ENCODE results near the gene ZIC2.

ZIC2 gene

DNA sequence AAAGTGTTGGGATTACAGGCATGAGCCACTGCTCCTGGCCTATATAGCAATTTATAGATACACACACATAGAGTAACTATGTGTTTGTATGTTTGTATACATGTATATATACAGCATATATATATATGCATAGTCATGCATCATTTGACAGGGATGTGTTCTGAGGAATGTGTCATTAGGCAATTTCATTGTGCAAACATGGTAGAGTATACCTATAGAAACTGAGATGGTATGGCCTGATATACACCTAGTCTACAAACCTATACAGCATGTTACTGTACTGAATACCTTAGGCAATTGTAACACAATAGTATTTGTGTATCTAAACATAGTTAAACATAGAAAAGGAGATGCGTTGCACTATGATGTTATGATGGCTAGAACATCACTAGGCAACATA, 54.4 kb downstream of the ZIC2 start:
- no peaks in the 10 kb centered on the region for H3K36me3 ChIP-seq (ENCODE audit: control insufficient read depth in 2 of 2, insufficient read depth in 1 of 2, low read length in 2 of 2)
- CTCF ChIA-PET, result interaction anchor here (1.4 kb wide), 1 partner anchor 379 kb away, joined by 4 read pairs; no protein-coding TSS in a partner anchor
- peaks cover 5% of the 10 kb centered on the region; the same call in 1 of the 2 replicates for H3K4me1 ChIP-seq (ENCODE audit: control insufficient read depth, insufficient read depth, low read length)
- H3K4me3 ChIP-seq (ENCODE audit: low read depth, low read length), result no peak overlapping the region
- no peak overlapping the region for H3K27ac ChIP-seq (ENCODE audit: extremely low read depth, low read depth, low read length)
- H3K9me3 ChIP-seq (ENCODE audit: control insufficient read depth, insufficient read depth, low read depth, low read length), result no peaks in the 10 kb centered on the region
- no peak for TF ChIP-seq ZNF600 (tag by site-specific recombination; IDR thresholded peaks at IDR 0.05)
- TF ChIP-seq, protein P1, sequence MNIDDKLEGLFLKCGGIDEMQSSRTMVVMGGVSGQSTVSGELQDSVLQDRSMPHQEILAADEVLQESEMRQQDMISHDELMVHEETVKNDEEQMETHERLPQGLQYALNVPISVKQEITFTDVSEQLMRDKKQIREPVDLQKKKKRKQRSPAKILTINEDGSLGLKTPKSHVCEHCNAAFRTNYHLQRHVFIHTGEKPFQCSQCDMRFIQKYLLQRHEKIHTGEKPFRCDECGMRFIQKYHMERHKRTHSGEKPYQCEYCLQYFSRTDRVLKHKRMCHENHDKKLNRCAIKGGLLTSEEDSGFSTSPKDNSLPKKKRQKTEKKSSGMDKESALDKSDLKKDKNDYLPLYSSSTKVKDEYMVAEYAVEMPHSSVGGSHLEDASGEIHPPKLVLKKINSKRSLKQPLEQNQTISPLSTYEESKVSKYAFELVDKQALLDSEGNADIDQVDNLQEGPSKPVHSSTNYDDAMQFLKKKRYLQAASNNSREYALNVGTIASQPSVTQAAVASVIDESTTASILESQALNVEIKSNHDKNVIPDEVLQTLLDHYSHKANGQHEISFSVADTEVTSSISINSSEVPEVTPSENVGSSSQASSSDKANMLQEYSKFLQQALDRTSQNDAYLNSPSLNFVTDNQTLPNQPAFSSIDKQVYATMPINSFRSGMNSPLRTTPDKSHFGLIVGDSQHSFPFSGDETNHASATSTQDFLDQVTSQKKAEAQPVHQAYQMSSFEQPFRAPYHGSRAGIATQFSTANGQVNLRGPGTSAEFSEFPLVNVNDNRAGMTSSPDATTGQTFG (tag by site-specific recombination; IDR thresholded peaks at IDR 0.05; ENCODE audit: borderline replicate concordance), result no peak
- TF ChIP-seq ZSCAN30 (tag by site-specific recombination; IDR thresholded peaks at IDR 0.05), result no peak
- TF ChIP-seq, protein P2, sequence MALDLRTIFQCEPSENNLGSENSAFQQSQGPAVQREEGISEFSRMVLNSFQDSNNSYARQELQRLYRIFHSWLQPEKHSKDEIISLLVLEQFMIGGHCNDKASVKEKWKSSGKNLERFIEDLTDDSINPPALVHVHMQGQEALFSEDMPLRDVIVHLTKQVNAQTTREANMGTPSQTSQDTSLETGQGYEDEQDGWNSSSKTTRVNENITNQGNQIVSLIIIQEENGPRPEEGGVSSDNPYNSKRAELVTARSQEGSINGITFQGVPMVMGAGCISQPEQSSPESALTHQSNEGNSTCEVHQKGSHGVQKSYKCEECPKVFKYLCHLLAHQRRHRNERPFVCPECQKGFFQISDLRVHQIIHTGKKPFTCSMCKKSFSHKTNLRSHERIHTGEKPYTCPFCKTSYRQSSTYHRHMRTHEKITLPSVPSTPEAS (tag by site-specific recombination; IDR thresholded peaks at IDR 0.05), result no peak
- no peak for TF ChIP-seq ZNF701 (tag by site-specific recombination; IDR thresholded peaks at IDR 0.05)
- no peak for TF ChIP-seq ZNF24 (tag by site-specific recombination; IDR thresholded peaks at IDR 0.05)
- TF ChIP-seq ZNF555 (tag by site-specific recombination; conservative IDR thresholded peaks at IDR 0.05), result no peak
- no peak for TF ChIP-seq ZBTB1 (tag by site-specific recombination; IDR thresholded peaks at IDR 0.05)
- no peak for TF ChIP-seq ZNF677 (tag by site-specific recombination; IDR thresholded peaks at IDR 0.05)
- TF ChIP-seq, protein P3, sequence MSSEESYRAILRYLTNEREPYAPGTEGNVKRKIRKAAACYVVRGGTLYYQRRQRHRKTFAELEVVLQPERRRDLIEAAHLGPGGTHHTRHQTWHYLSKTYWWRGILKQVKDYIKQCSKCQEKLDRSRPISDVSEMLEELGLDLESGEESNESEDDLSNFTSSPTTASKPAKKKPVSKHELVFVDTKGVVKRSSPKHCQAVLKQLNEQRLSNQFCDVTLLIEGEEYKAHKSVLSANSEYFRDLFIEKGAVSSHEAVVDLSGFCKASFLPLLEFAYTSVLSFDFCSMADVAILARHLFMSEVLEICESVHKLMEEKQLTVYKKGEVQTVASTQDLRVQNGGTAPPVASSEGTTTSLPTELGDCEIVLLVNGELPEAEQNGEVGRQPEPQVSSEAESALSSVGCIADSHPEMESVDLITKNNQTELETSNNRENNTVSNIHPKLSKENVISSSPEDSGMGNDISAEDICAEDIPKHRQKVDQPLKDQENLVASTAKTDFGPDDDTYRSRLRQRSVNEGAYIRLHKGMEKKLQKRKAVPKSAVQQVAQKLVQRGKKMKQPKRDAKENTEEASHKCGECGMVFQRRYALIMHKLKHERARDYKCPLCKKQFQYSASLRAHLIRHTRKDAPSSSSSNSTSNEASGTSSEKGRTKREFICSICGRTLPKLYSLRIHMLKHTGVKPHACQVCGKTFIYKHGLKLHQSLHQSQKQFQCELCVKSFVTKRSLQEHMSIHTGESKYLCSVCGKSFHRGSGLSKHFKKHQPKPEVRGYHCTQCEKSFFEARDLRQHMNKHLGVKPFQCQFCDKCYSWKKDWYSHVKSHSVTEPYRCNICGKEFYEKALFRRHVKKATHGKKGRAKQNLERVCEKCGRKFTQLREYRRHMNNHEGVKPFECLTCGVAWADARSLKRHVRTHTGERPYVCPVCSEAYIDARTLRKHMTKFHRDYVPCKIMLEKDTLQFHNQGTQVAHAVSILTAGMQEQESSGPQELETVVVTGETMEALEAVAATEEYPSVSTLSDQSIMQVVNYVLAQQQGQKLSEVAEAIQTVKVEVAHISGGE (tag by site-specific recombination; conservative IDR thresholded peaks at IDR 0.05; ENCODE audit: low read depth), result no peak
- TF ChIP-seq ZNF274 (IDR thresholded peaks at IDR 0.05; ENCODE audit: low read length), result no peak
- TF ChIP-seq ZNF274 (tag by site-specific recombination; IDR thresholded peaks at IDR 0.05; ENCODE audit: borderline replicate concordance), result no peak
- POLR2A ChIA-PET, result no interaction called here
